Measurements from ENCODE around the gene DROSHA.

The DROSHA gene

DNA sequence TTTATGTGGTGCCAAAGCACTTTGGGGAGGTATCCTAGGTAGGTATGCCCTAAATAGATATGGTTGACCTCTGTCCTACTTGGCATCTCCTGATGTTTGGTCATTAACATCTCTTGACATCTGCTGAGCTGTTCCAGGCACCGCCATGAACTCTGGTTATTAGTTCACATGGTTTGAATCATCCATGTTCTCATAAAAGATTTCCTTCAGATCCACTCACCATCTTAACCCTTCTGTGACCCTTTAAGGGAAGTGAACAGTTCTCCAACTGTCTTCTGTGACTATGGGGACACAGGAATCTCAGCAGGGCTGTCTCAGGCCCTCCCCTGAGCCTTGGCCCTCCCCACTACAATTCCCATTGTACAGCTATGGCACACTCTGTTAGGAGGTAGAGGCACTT lies 170.7 kb downstream of the DROSHA start:
- no peak for TF ChIP-seq FOXP2 (optimal IDR thresholded peaks at IDR 0.05; ENCODE audit: borderline replicate concordance, extremely low read depth, extremely low read length, insufficient read depth)
- no peak for TF ChIP-seq SIN3A (IDR thresholded peaks at IDR 0.05; ENCODE audit: borderline replicate concordance, insufficient read depth, low read length)
- TF ChIP-seq, protein P1, sequence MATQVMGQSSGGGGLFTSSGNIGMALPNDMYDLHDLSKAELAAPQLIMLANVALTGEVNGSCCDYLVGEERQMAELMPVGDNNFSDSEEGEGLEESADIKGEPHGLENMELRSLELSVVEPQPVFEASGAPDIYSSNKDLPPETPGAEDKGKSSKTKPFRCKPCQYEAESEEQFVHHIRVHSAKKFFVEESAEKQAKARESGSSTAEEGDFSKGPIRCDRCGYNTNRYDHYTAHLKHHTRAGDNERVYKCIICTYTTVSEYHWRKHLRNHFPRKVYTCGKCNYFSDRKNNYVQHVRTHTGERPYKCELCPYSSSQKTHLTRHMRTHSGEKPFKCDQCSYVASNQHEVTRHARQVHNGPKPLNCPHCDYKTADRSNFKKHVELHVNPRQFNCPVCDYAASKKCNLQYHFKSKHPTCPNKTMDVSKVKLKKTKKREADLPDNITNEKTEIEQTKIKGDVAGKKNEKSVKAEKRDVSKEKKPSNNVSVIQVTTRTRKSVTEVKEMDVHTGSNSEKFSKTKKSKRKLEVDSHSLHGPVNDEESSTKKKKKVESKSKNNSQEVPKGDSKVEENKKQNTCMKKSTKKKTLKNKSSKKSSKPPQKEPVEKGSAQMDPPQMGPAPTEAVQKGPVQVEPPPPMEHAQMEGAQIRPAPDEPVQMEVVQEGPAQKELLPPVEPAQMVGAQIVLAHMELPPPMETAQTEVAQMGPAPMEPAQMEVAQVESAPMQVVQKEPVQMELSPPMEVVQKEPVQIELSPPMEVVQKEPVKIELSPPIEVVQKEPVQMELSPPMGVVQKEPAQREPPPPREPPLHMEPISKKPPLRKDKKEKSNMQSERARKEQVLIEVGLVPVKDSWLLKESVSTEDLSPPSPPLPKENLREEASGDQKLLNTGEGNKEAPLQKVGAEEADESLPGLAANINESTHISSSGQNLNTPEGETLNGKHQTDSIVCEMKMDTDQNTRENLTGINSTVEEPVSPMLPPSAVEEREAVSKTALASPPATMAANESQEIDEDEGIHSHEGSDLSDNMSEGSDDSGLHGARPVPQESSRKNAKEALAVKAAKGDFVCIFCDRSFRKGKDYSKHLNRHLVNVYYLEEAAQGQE (IDR thresholded peaks at IDR 0.05; ENCODE audit: insufficient read depth in 1 of 2, low read depth in 2 of 2, low read length in 2 of 2) = no peak
- no peak for TF ChIP-seq TAF1 (IDR thresholded peaks at IDR 0.05; ENCODE audit: borderline replicate concordance, insufficient read depth, low read length)
- no peak for TF ChIP-seq POLR2AphosphoS5 (IDR thresholded peaks at IDR 0.05; ENCODE audit: low read depth, low read length)

DNA sequence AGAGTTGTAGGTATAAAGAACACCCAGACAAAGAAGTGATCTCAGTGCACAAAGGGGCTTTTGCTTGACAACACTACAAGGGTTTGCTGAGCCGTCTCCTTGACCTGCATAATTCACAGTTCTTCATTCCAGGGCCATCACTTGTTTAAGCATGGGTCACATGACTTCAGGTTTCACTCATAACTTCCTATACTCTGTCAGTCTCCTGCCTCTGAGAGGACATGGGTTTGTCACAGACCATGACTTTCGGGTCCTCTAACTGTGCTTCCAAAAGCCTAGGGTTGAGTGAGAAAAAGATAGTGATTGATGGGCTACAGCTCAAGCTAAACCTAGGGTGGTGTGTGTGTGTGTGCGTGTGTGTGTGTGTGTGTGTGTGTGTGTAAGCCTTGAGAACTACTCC lies 172.1 kb downstream of the DROSHA start:
- TF ChIP-seq POLR2AphosphoS5 (IDR thresholded peaks at IDR 0.05; ENCODE audit: low read depth, low read length) (no peak), TAF1 (IDR thresholded peaks at IDR 0.05; ENCODE audit: borderline replicate concordance, insufficient read depth, low read length) (no peak), SIN3A (IDR thresholded peaks at IDR 0.05; ENCODE audit: borderline replicate concordance, insufficient read depth, low read length) (no peak), FOXP2 (optimal IDR thresholded peaks at IDR 0.05; ENCODE audit: borderline replicate concordance, extremely low read depth, extremely low read length, insufficient read depth) (no peak)
- TF ChIP-seq, protein P1 (IDR thresholded peaks at IDR 0.05; ENCODE audit: insufficient read depth in 1 of 2, low read depth in 2 of 2, low read length in 2 of 2) = no peak

DNA sequence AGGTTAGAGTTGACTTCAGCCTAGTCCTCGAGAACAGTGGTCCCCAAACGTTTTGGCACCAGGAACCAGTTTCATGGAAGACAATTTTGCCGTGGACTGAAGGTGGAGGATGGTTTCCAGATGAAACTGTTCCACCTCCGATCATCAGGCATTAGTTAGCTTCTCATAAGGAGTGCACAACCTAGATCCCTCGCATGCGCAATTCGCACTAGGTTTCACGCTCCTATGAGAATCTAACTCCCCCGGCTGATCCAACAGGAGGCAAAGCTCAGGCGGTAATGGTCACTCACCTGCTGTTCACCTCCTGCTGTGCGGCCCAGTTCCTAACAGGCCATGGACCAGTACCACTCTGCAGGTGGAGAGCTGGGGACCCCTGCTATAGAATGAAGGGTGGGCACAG lies 174.9 kb downstream of the DROSHA start:
- TF ChIP-seq, protein P1 (IDR thresholded peaks at IDR 0.05; ENCODE audit: insufficient read depth in 1 of 2, low read depth in 2 of 2, low read length in 2 of 2) = no peak
- TF ChIP-seq SIN3A (IDR thresholded peaks at IDR 0.05; ENCODE audit: borderline replicate concordance, insufficient read depth, low read length) (no peak), TAF1 (IDR thresholded peaks at IDR 0.05; ENCODE audit: borderline replicate concordance, insufficient read depth, low read length) (no peak), FOXP2 (optimal IDR thresholded peaks at IDR 0.05; ENCODE audit: borderline replicate concordance, extremely low read depth, extremely low read length, insufficient read depth) (no peak), POLR2AphosphoS5 (IDR thresholded peaks at IDR 0.05; ENCODE audit: low read depth, low read length) (no peak)

- TF ChIP-seq SIN3A (IDR thresholded peaks at IDR 0.05; ENCODE audit: borderline replicate concordance, insufficient read depth, low read length) (no peak), POLR2AphosphoS5 (IDR thresholded peaks at IDR 0.05; ENCODE audit: low read depth, low read length) (no peak), FOXP2 (optimal IDR thresholded peaks at IDR 0.05; ENCODE audit: borderline replicate concordance, extremely low read depth, extremely low read length, insufficient read depth) (no peak), TAF1 (IDR thresholded peaks at IDR 0.05; ENCODE audit: borderline replicate concordance, insufficient read depth, low read length) (no peak)
- TF ChIP-seq, protein P1 (IDR thresholded peaks at IDR 0.05; ENCODE audit: insufficient read depth in 1 of 2, low read depth in 2 of 2, low read length in 2 of 2) = no peak
These were observed 176.6 kb downstream of the DROSHA start for GRCh38 chr5:31355337-31355736.
